IMR-90 (cell line): ENCODE results near the gene CABCOCO1. TPM values are rescaled to one million over a fixed set of nuclear protein-coding genes. Genes with fewer than 3 reads are reported as not detected.

ENCODE experiments used
- ATAC-seq: fragments of 200-7000 bp; cut with Tn5 transposase; 2 replicates; pipeline ENCODE4 v1.9.1; 2020; ENCODE audit warnings: low read depth, mild to moderate bottlenecking, moderate library complexity
- BruUV-seq: library from RNA; stranded (reverse); fragments of 400-500 nt; replicated peaks from 2 replicates; lab custom pipeline; 2021; lab: Mats Ljungman, UMichigan
- CTCF ChIA-PET: fragments of 300-600 bp; formaldehyde crosslinking; extraction: SDS; loops from one replicate; lab custom pipeline; 2021; ENCODE audit warnings: antibody characterized with exemption; lab: Yijun Ruan, JAX
- POLR2A ChIA-PET: fragments of 300-600 bp; sonication (Branson Sonifier 250); formaldehyde crosslinking; loops from one replicate; lab custom pipeline; 2022; ENCODE audit warnings: antibody characterized with exemption; ENCODE audit not compliant: unreplicated experiment; lab: Charles Lee
- DNase-seq: peaks from one replicate; pipeline ENCODE4 v3.0.0; 2013
- H2AFZ ChIP-seq: replicated peaks from 2 replicates; pipeline ENCODE3; 2013; ENCODE audit warnings: low read length, mild to moderate bottlenecking; ENCODE audit not compliant: poor library complexity
- H2AK5ac ChIP-seq: 2 replicates; pipeline ENCODE4 v1.6.1; 2013; ENCODE audit warnings: low read depth, low read length, inconsistent platforms
- H2AK9ac ChIP-seq: replicated peaks from 2 replicates; pipeline ENCODE3; 2013; ENCODE audit warnings: mild to moderate bottlenecking, low read depth, low read length, moderate library complexity; ENCODE audit not compliant: poor library complexity
- H2BK120ac ChIP-seq: 2 replicates; pipeline ENCODE4 v1.6.1; 2013; ENCODE audit warnings: low read depth, low read length, inconsistent platforms
- H2BK15ac ChIP-seq: 3 replicates; pipeline ENCODE4 v1.6.1; 2013; ENCODE audit warnings: low read depth, low read length, inconsistent platforms
- H2BK20ac ChIP-seq: 2 replicates; pipeline ENCODE4 v1.6.1; 2013; ENCODE audit warnings: low read depth, mild to moderate bottlenecking, inconsistent platforms, low read length, moderate library complexity
- H2BK5ac ChIP-seq: 2 replicates; pipeline ENCODE4 v1.6.1; 2013; ENCODE audit warnings: mild to moderate bottlenecking, low read depth, low read length, inconsistent platforms; ENCODE audit not compliant: poor library complexity, severe bottlenecking
- H3K14ac ChIP-seq: replicated peaks from 2 replicates; pipeline ENCODE4 v1.6.1; 2013; ENCODE audit warnings: low read depth, low read length, inconsistent platforms
- H3K18ac ChIP-seq: 2 replicates; pipeline ENCODE4 v1.6.1; 2013; ENCODE audit warnings: low read depth, low read length, control low read depth
- H3K23ac ChIP-seq: 2 replicates; pipeline ENCODE4 v1.6.1; 2013; ENCODE audit warnings: low read depth, low read length, inconsistent platforms
- H3K27ac ChIP-seq: 2 replicates; pipeline ENCODE4 v1.5.1; 2013; ENCODE audit warnings: mild to moderate bottlenecking, control low read depth, low read length; ENCODE audit not compliant: insufficient read depth
- H3K27me3 ChIP-seq: 2 replicates; pipeline ENCODE4 v1.6.1; 2013; ENCODE audit warnings: low read length; ENCODE audit not compliant: control insufficient read depth, insufficient read depth
- H3K36me3 ChIP-seq: 2 replicates; pipeline ENCODE4 v1.6.1; 2013; ENCODE audit warnings: low read length, mixed read lengths; ENCODE audit not compliant: control insufficient read depth, insufficient read depth
- H3K4ac ChIP-seq: 2 replicates; pipeline ENCODE4 v1.6.1; 2013; ENCODE audit warnings: low read depth, low read length, inconsistent platforms
- H3K4me1 ChIP-seq: 2 replicates; pipeline ENCODE4 v1.6.1; 2013; ENCODE audit warnings: low read length, mixed read lengths; ENCODE audit not compliant: control insufficient read depth, insufficient read depth
- H3K4me2 ChIP-seq: 2 replicates; pipeline ENCODE4 v1.6.1; 2013; ENCODE audit warnings: low read depth, mild to moderate bottlenecking, control low read depth, low read length, moderate library complexity
- H3K4me3 ChIP-seq: 2 replicates; pipeline ENCODE4 v1.5.1; 2013; ENCODE audit warnings: low read depth, mild to moderate bottlenecking, control low read depth, low read length, moderate library complexity; ENCODE audit not compliant: insufficient read depth
- H3K56ac ChIP-seq: 2 replicates; pipeline ENCODE4 v1.6.1; 2013; ENCODE audit warnings: low read length, inconsistent platforms; ENCODE audit not compliant: insufficient read depth; ENCODE audit errors: extremely low read depth
- H3K79me1 ChIP-seq, 2 experiments: 2 replicates each; pipeline ENCODE4 v1.6.1; 2013; ENCODE audit warnings: low read length in 2 of 2, inconsistent platforms in 1 of 2, low read depth in 1 of 2
- H3K9ac ChIP-seq: 2 replicates; pipeline ENCODE4 v1.6.1; 2013; ENCODE audit warnings: low read depth, low read length, control low read depth
- H3K9me1 ChIP-seq: 2 replicates; pipeline ENCODE4 v1.6.1; 2013; ENCODE audit warnings: low read length, inconsistent platforms; ENCODE audit not compliant: insufficient read depth
- H3K9me3 ChIP-seq: 2 replicates; pipeline ENCODE4 v1.6.1; 2013; ENCODE audit warnings: low read length; ENCODE audit not compliant: control insufficient read depth, insufficient read depth
- H4K20me1 ChIP-seq: 2 replicates; pipeline ENCODE4 v1.6.1; 2013; ENCODE audit warnings: low read length, inconsistent platforms; ENCODE audit not compliant: insufficient read depth
- H4K5ac ChIP-seq: 2 replicates; pipeline ENCODE4 v1.6.1; 2013; ENCODE audit warnings: mild to moderate bottlenecking, low read depth, low read length, control low read depth
- H4K8ac ChIP-seq, 2 experiments: 2 replicates each; pipeline ENCODE4 v1.6.1; 2013; ENCODE audit warnings: low read depth in 2 of 2, low read length in 2 of 2, control low read depth in 1 of 2, inconsistent platforms in 1 of 2
- H4K91ac ChIP-seq: 2 replicates; pipeline ENCODE4 v1.6.1; 2013; ENCODE audit warnings: low read depth, low read length, inconsistent platforms; ENCODE audit not compliant: insufficient read depth
- BHLHE40 ChIP-seq: fragments of 150-350 bp; IDR thresholded peaks from 2 replicates; pipeline ENCODE4 v1.6.1; 2016; ENCODE audit warnings: mild to moderate bottlenecking, low read depth, low read length
- CHD1 ChIP-seq: IDR thresholded peaks from 2 replicates; pipeline ENCODE4 v1.6.1; 2012; ENCODE audit warnings: low read depth, low read length, improper control_type of control experiment
- FOS ChIP-seq: fragments of 150-350 bp; IDR thresholded peaks from 2 replicates; pipeline ENCODE4 v1.6.1; 2016; ENCODE audit warnings: low read depth, low read length
- MAFK ChIP-seq: IDR thresholded peaks from 2 replicates; pipeline ENCODE4 v1.6.1; 2012; ENCODE audit warnings: low read depth, low read length, improper control_type of control experiment
- MAZ ChIP-seq: IDR thresholded peaks from 2 replicates; pipeline ENCODE4 v1.6.1; 2012; ENCODE audit warnings: low read depth, mild to moderate bottlenecking, low read length, improper control_type of control experiment, moderate library complexity, borderline replicate concordance
- NFE2L2 ChIP-seq: fragments of 150-350 bp; IDR thresholded peaks from 2 replicates; pipeline ENCODE4 v1.6.1; 2016; ENCODE audit warnings: low read depth, mild to moderate bottlenecking, low read length
- RCOR1 ChIP-seq: IDR thresholded peaks from 2 replicates; pipeline ENCODE4 v1.6.1; 2012; ENCODE audit warnings: mild to moderate bottlenecking, low read length, improper control_type of control experiment; ENCODE audit not compliant: insufficient replicate concordance
- SMC3 ChIP-seq: fragments of 150-350 bp; IDR thresholded peaks from 2 replicates; pipeline ENCODE4 v1.6.1; 2016; ENCODE audit warnings: low read depth, mild to moderate bottlenecking, antibody characterized with exemption, low read length, moderate library complexity
- WGBS, 2 experiments: methylation state at CpG; one replicate each; pipeline versions ENCODE4 v1.1.5 to v1.1.7; 2013; ENCODE audit warnings: missing lambda C conversion rate in 2 of 2; ENCODE audit not compliant: insufficient read length in 1 of 2; ENCODE audit errors: extremely low coverage in 2 of 2; 5-methylcytosine and 5-hydroxymethylcytosine counted together
- dilution Hi-C: fragments of 300-500 bp; cut with HindIII; formaldehyde crosslinking; loops from one replicate; pipeline ENCODE4 v1.14.3; 2018; ENCODE audit warnings: low sequenced_read_pairs; ENCODE audit not compliant: unreplicated experiment
- in situ Hi-C: fragments of 300-500 bp; cut with MboI; formaldehyde crosslinking; loops from 3 replicates; pipeline ENCODE4 v1.14.3; 2019; ENCODE audit warnings: low sequenced_read_pairs, inconsistent platforms, mixed read lengths
- intact Hi-C: fragments of 100-400 bp; cut with micrococcal nuclease; formaldehyde crosslinking; loops from 2 replicates; pipeline ENCODE4 v1.10.0; 2022
- polyA plus RNA-seq, 3 experiments: library from polyadenylated mRNA; depleted of rRNA; stranded (reverse); fragments of >200 nt; gene quantifications; 2 replicates each; pipeline ENCODE4 v1.2.3, GENCODE V29; 2012; ENCODE audit warnings: low replicate concordance in 1 of 3
- total RNA-seq: library from RNA; depleted of rRNA; stranded (reverse); fragments of >200 nt; gene quantifications from 2 replicates; pipeline ENCODE4 v1.2.3, GENCODE V29; 2012
- TF ChIP-seq, protein P1 (sequence below): fragments of 150-350 bp; IDR thresholded peaks from 2 replicates; pipeline ENCODE4 v1.6.1; 2017; ENCODE audit warnings: mild to moderate bottlenecking, antibody characterized with exemption, low read length, low read depth
- TF ChIP-seq, protein P2 (sequence below): conservative IDR thresholded peaks from 2 replicates; pipeline ENCODE4 v1.5.1; 2012; ENCODE audit warnings: mild to moderate bottlenecking, low read depth, low read length, improper control_type of control experiment
- TF ChIP-seq, protein P3 (sequence below): fragments of 150-350 bp; IDR thresholded peaks from 2 replicates; pipeline ENCODE4 v1.6.1; 2016; ENCODE audit warnings: low read depth, mild to moderate bottlenecking, low read length, moderate library complexity, borderline replicate concordance

CABCOCO1 gene
- total and polyA plus RNA-seq, 2 of the 4 experiments (the other 2 are of a cell fraction): 0.18 to 0.31 TPM

DNA sequence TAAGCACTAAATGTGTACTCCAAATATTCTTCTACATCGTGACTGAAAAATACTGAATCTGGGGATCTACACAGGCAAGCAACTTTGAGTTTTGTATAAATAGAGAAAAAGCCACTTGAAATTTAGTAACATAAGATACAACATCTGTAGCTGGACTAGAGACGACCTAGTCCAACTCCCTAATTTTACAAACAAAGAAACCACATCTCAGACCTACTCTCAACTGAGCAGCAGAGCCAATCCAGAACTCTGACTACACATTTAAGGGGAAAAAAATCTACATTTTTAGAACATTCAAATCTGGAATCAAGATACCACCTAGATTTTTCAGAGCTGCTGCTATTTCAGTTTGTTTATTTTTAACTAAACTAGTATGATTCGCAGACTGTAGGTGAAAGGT is 88.9 kb downstream of the CABCOCO1 start:
- DNase-seq (peak; percentile 12), ATAC-seq (peak; percentile 53)
- H3K79me1 ChIP-seq: peaks cover 0 to 7% of the 10 kb centered on the region in 2 experiments; a peak in 1 of 4 replicates
- peak overlapping the region; percentile 62 for H3K14ac ChIP-seq
- no peak overlapping the region for H2AFZ ChIP-seq
- H3K4me2 ChIP-seq: peak overlapping the region; percentile 38; the same call in 1 of the 2 replicates
- no peaks in the 10 kb centered on the region for H3K36me3 ChIP-seq
- POLR2A ChIA-PET: interaction anchor here (0.6 kb wide), 1 partner anchor 195 kb away, joined by 3 read pairs; no protein-coding TSS in a partner anchor
- peak overlapping the region; percentile 73 for H4K5ac ChIP-seq
- H2BK120ac ChIP-seq: peak overlapping the region; percentile 85
- H3K9me3 ChIP-seq: no peaks in the 10 kb centered on the region
- in situ Hi-C loops: no loop called here
- peak overlapping the region; percentile 75 for H2BK20ac ChIP-seq
- no peak for TF ChIP-seq CHD1
- no peak for TF ChIP-seq NFE2L2
- no peak for TF ChIP-seq FOS
- TF ChIP-seq, protein P1, sequence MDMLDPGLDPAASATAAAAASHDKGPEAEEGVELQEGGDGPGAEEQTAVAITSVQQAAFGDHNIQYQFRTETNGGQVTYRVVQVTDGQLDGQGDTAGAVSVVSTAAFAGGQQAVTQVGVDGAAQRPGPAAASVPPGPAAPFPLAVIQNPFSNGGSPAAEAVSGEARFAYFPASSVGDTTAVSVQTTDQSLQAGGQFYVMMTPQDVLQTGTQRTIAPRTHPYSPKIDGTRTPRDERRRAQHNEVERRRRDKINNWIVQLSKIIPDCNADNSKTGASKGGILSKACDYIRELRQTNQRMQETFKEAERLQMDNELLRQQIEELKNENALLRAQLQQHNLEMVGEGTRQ: no peak
- TF ChIP-seq SMC3: no peak
- no peak for TF ChIP-seq BHLHE40
- no peak for TF ChIP-seq MAZ
- TF ChIP-seq, protein P2, sequence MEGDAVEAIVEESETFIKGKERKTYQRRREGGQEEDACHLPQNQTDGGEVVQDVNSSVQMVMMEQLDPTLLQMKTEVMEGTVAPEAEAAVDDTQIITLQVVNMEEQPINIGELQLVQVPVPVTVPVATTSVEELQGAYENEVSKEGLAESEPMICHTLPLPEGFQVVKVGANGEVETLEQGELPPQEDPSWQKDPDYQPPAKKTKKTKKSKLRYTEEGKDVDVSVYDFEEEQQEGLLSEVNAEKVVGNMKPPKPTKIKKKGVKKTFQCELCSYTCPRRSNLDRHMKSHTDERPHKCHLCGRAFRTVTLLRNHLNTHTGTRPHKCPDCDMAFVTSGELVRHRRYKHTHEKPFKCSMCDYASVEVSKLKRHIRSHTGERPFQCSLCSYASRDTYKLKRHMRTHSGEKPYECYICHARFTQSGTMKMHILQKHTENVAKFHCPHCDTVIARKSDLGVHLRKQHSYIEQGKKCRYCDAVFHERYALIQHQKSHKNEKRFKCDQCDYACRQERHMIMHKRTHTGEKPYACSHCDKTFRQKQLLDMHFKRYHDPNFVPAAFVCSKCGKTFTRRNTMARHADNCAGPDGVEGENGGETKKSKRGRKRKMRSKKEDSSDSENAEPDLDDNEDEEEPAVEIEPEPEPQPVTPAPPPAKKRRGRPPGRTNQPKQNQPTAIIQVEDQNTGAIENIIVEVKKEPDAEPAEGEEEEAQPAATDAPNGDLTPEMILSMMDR: no peak
- TF ChIP-seq, protein P3, sequence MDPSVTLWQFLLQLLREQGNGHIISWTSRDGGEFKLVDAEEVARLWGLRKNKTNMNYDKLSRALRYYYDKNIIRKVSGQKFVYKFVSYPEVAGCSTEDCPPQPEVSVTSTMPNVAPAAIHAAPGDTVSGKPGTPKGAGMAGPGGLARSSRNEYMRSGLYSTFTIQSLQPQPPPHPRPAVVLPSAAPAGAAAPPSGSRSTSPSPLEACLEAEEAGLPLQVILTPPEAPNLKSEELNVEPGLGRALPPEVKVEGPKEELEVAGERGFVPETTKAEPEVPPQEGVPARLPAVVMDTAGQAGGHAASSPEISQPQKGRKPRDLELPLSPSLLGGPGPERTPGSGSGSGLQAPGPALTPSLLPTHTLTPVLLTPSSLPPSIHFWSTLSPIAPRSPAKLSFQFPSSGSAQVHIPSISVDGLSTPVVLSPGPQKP: no peak
- TF ChIP-seq RCOR1: no peak
- TF ChIP-seq MAFK: no peak
- H3K4me1 ChIP-seq: peaks cover 12% of the 10 kb centered on the region
- peak overlapping the region; percentile 69 for H2BK15ac ChIP-seq
- H2AK5ac ChIP-seq: peak overlapping the region; percentile 87
- peak overlapping the region; percentile 36; the same call in 1 of the 2 replicates for H3K9ac ChIP-seq
- dilution Hi-C loops: no loop called here
- no peaks in the 10 kb centered on the region for H3K27me3 ChIP-seq
- peak overlapping the region; percentile 80 for H2BK5ac ChIP-seq
- no TSS peak for BruUV-seq
- H3K27ac ChIP-seq: peak overlapping the region; percentile 82
- H4K20me1 ChIP-seq: no peaks in the 10 kb centered on the region
- H4K91ac ChIP-seq: peak overlapping the region; percentile 83; the same call in 1 of the 2 replicates
- peak overlapping the region; percentile 71 for H3K4ac ChIP-seq
- no CpG with 5 or more reads among the region's 3 CpGs for WGBS, 2 experiments
- H3K23ac ChIP-seq: peak overlapping the region; percentile 2; the same call in 1 of the 2 replicates
- peak overlapping the region; percentile 80 for H3K18ac ChIP-seq
- no peak overlapping the region for H2AK9ac ChIP-seq
- H3K4me3 ChIP-seq: no peak overlapping the region
- H3K9me1 ChIP-seq: peaks cover 6% of the 10 kb centered on the region
- CTCF ChIA-PET: interaction anchor here (0.7 to 3.2 kb wide), 10 partner anchors 10 to 1658 kb away, joined by 3 to 16 read pairs (median 5); no protein-coding TSS in a partner anchor
- peak overlapping the region; percentile 66 to 76 for H4K8ac ChIP-seq
- intact Hi-C loops: loop anchor here (1.0 to 10.0 kb wide), 3 partner anchors 84 to 303 kb away; no protein-coding TSS in a partner anchor
- peak overlapping the region; percentile 21 for H3K56ac ChIP-seq
